ENCODE measurements around the gene HOXD8. TPM values are rescaled to one million over a fixed set of nuclear protein-coding genes. Genes with fewer than 3 reads are reported as not detected.

The HOXD8 gene
- total and polyA plus RNA-seq, 2 of the 8 experiments (the other 6 are each of a cell fraction or from before 2014, with no cell fraction given), result not detected

DNA sequence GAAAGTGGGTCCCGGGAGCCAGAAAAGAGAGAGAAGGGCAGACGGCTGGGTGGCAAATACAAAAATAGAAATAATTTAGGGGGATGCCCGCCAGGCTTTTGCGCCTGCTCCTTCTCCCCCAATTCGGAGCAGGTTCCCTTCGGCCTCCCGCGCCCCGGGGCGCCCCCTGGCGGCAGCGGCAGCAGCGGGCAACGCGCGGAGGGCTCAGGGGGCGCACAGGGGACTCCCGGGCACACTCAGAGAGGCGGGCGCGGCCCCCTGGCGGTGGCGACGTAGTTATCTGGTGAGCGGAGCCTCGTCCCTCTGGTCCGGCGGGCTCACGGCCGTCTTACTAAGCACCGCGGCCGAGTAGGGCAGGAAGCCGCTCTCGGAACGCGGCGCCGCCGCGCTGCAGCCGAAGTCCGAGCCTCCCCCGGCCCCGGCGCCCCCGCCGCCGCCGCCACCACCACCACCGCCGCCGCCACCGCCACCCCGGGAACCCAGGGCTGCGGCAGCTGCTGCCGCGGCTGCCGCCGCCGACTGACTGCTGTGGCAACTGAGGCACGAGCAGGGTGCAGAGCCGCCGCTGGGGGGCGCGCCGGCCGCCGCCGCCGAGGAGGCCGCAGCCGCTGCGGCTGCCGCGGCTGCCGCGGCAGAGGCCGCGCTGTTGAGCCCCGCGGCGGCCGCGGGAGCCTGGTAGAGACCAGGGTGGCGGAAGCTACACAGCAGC, 49.5 kb upstream of the HOXD8 start (continued):
- TF ChIP-seq SRF (IDR thresholded peaks at IDR 0.05; ENCODE audit: low read depth, low read length) (0 out of 2 replicates have a peak, but pooled peaks have one; percentile 14), ASH2L (IDR thresholded peaks at IDR 0.05; ENCODE audit: low read length) (peak; percentile 37), EZH2 (IDR thresholded peaks at IDR 0.05; ENCODE audit: low read depth, low read length, severe bottlenecking) (no peak), TAF7 (optimal IDR thresholded peaks at IDR 0.05; ENCODE audit: borderline replicate concordance, low read depth, low read length) (peak; percentile 66)
